Neural progenitor cell (in vitro differentiated cells): ENCODE data around the gene VAMP1.

Experiments
- EZH2 ChIP-seq: fragments of 200-600 bp; sonication (generic); IDR thresholded peaks from 2 replicates; pipeline ENCODE4 v1.6.1; 2017; ENCODE audit warnings: antibody characterized with exemption, mild to moderate bottlenecking, moderate library complexity
- EZH2phosphoT487 ChIP-seq: fragments of 200-600 bp; sonication (generic); IDR thresholded peaks from 2 replicates; pipeline ENCODE4 v1.6.1; 2017; ENCODE audit warnings: antibody characterized with exemption
- TF ChIP-seq, protein P1 (sequence below): fragments of 200-600 bp; sonication (generic); IDR thresholded peaks from 2 replicates; pipeline ENCODE4 v1.5.1; 2017; ENCODE audit warnings: antibody characterized with exemption, mild to moderate bottlenecking

DNA sequence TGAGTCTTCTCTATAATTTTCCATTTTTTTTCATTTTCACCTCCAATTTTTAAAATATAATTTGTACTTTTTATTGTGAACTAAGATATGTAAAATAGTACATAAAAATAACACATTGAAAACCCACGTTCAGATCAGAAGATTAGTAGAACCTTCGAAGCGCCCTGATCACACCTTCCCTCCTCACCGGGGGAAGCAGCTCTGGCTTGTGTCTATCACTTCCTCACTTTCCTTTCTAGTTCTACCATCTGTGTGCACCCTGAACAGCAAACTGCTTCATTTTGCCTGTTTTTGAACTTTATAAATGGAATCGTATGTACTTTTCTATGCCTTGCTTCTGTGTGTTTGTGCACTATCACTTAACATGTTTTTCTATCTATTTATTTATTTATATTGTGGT, 37.5 kb downstream of the VAMP1 start:
- TF ChIP-seq, protein P1, sequence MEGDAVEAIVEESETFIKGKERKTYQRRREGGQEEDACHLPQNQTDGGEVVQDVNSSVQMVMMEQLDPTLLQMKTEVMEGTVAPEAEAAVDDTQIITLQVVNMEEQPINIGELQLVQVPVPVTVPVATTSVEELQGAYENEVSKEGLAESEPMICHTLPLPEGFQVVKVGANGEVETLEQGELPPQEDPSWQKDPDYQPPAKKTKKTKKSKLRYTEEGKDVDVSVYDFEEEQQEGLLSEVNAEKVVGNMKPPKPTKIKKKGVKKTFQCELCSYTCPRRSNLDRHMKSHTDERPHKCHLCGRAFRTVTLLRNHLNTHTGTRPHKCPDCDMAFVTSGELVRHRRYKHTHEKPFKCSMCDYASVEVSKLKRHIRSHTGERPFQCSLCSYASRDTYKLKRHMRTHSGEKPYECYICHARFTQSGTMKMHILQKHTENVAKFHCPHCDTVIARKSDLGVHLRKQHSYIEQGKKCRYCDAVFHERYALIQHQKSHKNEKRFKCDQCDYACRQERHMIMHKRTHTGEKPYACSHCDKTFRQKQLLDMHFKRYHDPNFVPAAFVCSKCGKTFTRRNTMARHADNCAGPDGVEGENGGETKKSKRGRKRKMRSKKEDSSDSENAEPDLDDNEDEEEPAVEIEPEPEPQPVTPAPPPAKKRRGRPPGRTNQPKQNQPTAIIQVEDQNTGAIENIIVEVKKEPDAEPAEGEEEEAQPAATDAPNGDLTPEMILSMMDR, result no peak
- no peak for TF ChIP-seq EZH2
- TF ChIP-seq EZH2phosphoT487, result no peak
